Measurements from ENCODE around the gene MORC1.

GRCh38 chr3:108998436-108998835 lies 119.5 kb downstream of the MORC1 start:
- no peak for TF ChIP-seq CTCF (IDR thresholded peaks at IDR 0.05; ENCODE audit: borderline replicate concordance, extremely low read depth, low read length, poor library complexity, severe bottlenecking)
- no peak for TF ChIP-seq EZH2 (IDR thresholded peaks at IDR 0.05; ENCODE audit: borderline replicate concordance, low read depth, low read length, severe bottlenecking)

Data from DND-41 (cell line).